ENCODE measurements around the gene SET. TPM values are rescaled to one million over a fixed set of nuclear protein-coding genes. Genes with fewer than 3 reads are reported as not detected.

The SET gene
- total and polyA plus RNA-seq, 2 of the 13 experiments (the other 11 are each of a cell fraction or from before 2014, with no cell fraction given) = 94.2 to 611 TPM

- TF ChIP-seq ZBTB33 (CRISPR knock-in tag; IDR thresholded peaks at IDR 0.05) (peak; percentile 9; the same call in 1 of the 2 replicates), NONO (IDR thresholded peaks at IDR 0.05) (no peak), NONO (CRISPR knock-in tag; conservative IDR thresholded peaks at IDR 0.05) (peak; percentile 60; the same call in 1 of the 2 replicates), ZNF816 (CRISPR knock-in tag; IDR thresholded peaks at IDR 0.05; ENCODE audit: borderline replicate concordance) (no peak), GRHL1 (CRISPR knock-in tag; conservative IDR thresholded peaks at IDR 0.05) (no peak), CEBPB (IDR thresholded peaks at IDR 0.05; ENCODE audit: borderline replicate concordance, low read depth, low read length) (peak; percentile 29; the same call in 1 of the 2 replicates), TFAP4 (IDR thresholded peaks at IDR 0.05; ENCODE audit: borderline replicate concordance, low read depth) (no peak), TBP (CRISPR knock-in tag; IDR thresholded peaks at IDR 0.05) (no peak), FLYWCH1 (CRISPR knock-in tag; IDR thresholded peaks at IDR 0.05) (peak; percentile 50; the same call in 1 of the 2 replicates), TGIF2 (CRISPR knock-in tag; IDR thresholded peaks at IDR 0.05) (peak; percentile 60; the same call in 1 of the 2 replicates), RERE (CRISPR knock-in tag; IDR thresholded peaks at IDR 0.05; ENCODE audit: low read depth) (no peak), ZNF264 (CRISPR knock-in tag; IDR thresholded peaks at IDR 0.05) (no peak), MLX (CRISPR knock-in tag; IDR thresholded peaks at IDR 0.05) (peak; percentile 30; the same call in 1 of the 2 replicates), PRPF4 (IDR thresholded peaks at IDR 0.05; ENCODE audit: low read depth, low read length, poor library complexity, severe bottlenecking) (no peak), NR0B2 (CRISPR knock-in tag; IDR thresholded peaks at IDR 0.05) (no peak), ZNF644 (CRISPR knock-in tag; IDR thresholded peaks at IDR 0.05; ENCODE audit: low read depth) (no peak), HOXA9 (CRISPR knock-in tag; IDR thresholded peaks at IDR 0.05; ENCODE audit: borderline replicate concordance) (no peak; the same call in 1 of the 2 replicates), BORCS8-MEF2B (CRISPR knock-in tag; IDR thresholded peaks at IDR 0.05) (peak; percentile 44; the same call in 1 of the 2 replicates)
Measured at GRCh38 chr9:128688501-128689292, at the start of gene SET (continued).
